Endodermal cell (in vitro differentiated cells): ENCODE data around the gene KIF21B. TPM values are rescaled to one million over a fixed set of nuclear protein-coding genes. Genes with fewer than 3 reads are reported as not detected.

Experiments used
- DNase-seq: peaks from one replicate; pipeline ENCODE4 v3.0.0-alpha.2; 2017
- H3K27ac ChIP-seq: 2 replicates; pipeline ENCODE4 v1.5.1; 2013; ENCODE audit warnings: mild to moderate bottlenecking, low read depth, low read length, moderate library complexity
- H3K27me3 ChIP-seq: 2 replicates; pipeline ENCODE4 v1.6.1; 2013; ENCODE audit warnings: mild to moderate bottlenecking, low read length, moderate library complexity; ENCODE audit not compliant: insufficient read depth, control insufficient read depth, poor library complexity, severe bottlenecking
- H3K36me3 ChIP-seq: 2 replicates; pipeline ENCODE4 v1.7.0; 2013; ENCODE audit warnings: mild to moderate bottlenecking, low read length, moderate library complexity; ENCODE audit not compliant: control insufficient read depth, insufficient read depth
- H3K4me1 ChIP-seq: one replicate; pipeline ENCODE4 v1.7.0; 2013; ENCODE audit warnings: low read length; ENCODE audit not compliant: control insufficient read depth, insufficient read depth
- H3K4me3 ChIP-seq: 2 replicates; pipeline ENCODE4 v1.5.1; 2013; ENCODE audit warnings: mild to moderate bottlenecking, low read length, moderate library complexity
- H3K9ac ChIP-seq: 2 replicates; pipeline ENCODE4 v1.6.1; 2013; ENCODE audit warnings: mild to moderate bottlenecking, low read length, moderate library complexity; ENCODE audit not compliant: poor library complexity, severe bottlenecking; ENCODE audit errors: extremely low read depth
- H3K9me3 ChIP-seq: 2 replicates; pipeline ENCODE4 v1.6.1; 2013; ENCODE audit warnings: mild to moderate bottlenecking, low read length, moderate library complexity; ENCODE audit not compliant: control insufficient read depth
- H3K27ac Mint-ChIP-seq: 2 replicates; pipeline ENCODE4 v1.8.0; 2020; ENCODE audit warnings: mixed read lengths
- H3K27me3 Mint-ChIP-seq: 2 replicates; pipeline ENCODE4 v1.8.0; 2021; ENCODE audit warnings: mild to moderate bottlenecking, mixed read lengths; ENCODE audit not compliant: insufficient read depth
- H3K36me3 Mint-ChIP-seq: 2 replicates; pipeline ENCODE4 v1.8.0; 2020; ENCODE audit warnings: low read depth, mixed read lengths
- H3K4me1 Mint-ChIP-seq: 2 replicates; pipeline ENCODE4 v1.8.0; 2020; ENCODE audit warnings: mixed read lengths
- H3K4me3 Mint-ChIP-seq: 2 replicates; pipeline ENCODE4 v1.8.0; 2020; ENCODE audit warnings: mild to moderate bottlenecking, moderate library complexity, mixed read lengths
- H3K9me3 Mint-ChIP-seq: 2 replicates; pipeline ENCODE4 v1.8.0; 2020; ENCODE audit warnings: mild to moderate bottlenecking, mixed read lengths
- WGBS, 2 experiments: methylation state at CpG; one replicate each; pipeline versions ENCODE4 v1.1.5 to v1.1.7; 2013; ENCODE audit warnings: missing lambda C conversion rate in 2 of 2, mixed read lengths in 1 of 2; ENCODE audit not compliant: insufficient coverage in 1 of 2, insufficient read length in 1 of 2; 5-methylcytosine and 5-hydroxymethylcytosine counted together
- total RNA-seq, 2 donors: library from RNA; stranded (reverse); fragmentation: NEBNext Ultra II Directional in 1 of 2; extraction: Animal tissue kit (Norgen Biotek cat#: 25700) in 1 of 2; gene quantifications; 2 replicates in 1 of 2; 3 replicates in 1 of 2; pipeline ENCODE4 v1.2.1, GENCODE V29; 2021
- TF ChIP-seq, protein P1 (sequence below): fragments of 200-600 bp; sonication (generic); conservative IDR thresholded peaks from 2 replicates; pipeline ENCODE4 v1.5.0; 2021; ENCODE audit warnings: antibody characterized with exemption, mild to moderate bottlenecking

Gene KIF21B
- total RNA-seq, 2 donors from 2014 or later: 8.8 to 14.7 TPM

DNA sequence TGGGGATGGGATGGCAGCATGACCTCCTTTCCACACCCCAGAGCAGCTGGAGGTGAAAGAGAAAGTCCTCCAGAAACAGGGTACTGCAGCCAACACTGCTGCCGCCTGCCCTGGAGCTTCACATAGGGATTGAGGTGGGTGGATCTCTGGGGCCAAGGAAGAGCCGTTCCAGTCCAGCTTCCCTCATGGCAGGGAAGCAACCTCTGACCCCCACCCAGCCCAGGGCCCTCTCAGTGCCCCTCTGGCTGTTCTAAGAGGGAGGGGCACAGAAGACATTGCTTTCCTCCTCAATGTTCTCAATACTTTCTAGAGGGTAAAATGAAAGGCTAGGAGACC lies 5.7 kb downstream of the KIF21B start:
- H3K36me3 ChIP-seq: no peaks in the 10 kb centered on the region
- Mint-ChIP-seq H3K27me3 (peaks cover 16% of the 10 kb centered on the region), H3K27ac (no peak overlapping the region), H3K36me3 (no peaks in the 10 kb centered on the region), H3K9me3 (no peaks in the 10 kb centered on the region), H3K4me3 (no peak overlapping the region), H3K4me1 (peaks cover 56% of the 10 kb centered on the region)
- peaks cover 24% of the 10 kb centered on the region for H3K27me3 ChIP-seq
- peaks cover 22% of the 10 kb centered on the region for H3K4me1 ChIP-seq
- TF ChIP-seq, protein P1, sequence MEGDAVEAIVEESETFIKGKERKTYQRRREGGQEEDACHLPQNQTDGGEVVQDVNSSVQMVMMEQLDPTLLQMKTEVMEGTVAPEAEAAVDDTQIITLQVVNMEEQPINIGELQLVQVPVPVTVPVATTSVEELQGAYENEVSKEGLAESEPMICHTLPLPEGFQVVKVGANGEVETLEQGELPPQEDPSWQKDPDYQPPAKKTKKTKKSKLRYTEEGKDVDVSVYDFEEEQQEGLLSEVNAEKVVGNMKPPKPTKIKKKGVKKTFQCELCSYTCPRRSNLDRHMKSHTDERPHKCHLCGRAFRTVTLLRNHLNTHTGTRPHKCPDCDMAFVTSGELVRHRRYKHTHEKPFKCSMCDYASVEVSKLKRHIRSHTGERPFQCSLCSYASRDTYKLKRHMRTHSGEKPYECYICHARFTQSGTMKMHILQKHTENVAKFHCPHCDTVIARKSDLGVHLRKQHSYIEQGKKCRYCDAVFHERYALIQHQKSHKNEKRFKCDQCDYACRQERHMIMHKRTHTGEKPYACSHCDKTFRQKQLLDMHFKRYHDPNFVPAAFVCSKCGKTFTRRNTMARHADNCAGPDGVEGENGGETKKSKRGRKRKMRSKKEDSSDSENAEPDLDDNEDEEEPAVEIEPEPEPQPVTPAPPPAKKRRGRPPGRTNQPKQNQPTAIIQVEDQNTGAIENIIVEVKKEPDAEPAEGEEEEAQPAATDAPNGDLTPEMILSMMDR: no peak
- WGBS, 2 experiments: 83 to 88% methylated on average over 2 of the region's 2 CpGs
- DNase-seq: no peak
- no peak overlapping the region for H3K27ac ChIP-seq
- no peak overlapping the region for H3K9ac ChIP-seq
- no peak overlapping the region for H3K4me3 ChIP-seq
- H3K9me3 ChIP-seq: no peaks in the 10 kb centered on the region

DNA sequence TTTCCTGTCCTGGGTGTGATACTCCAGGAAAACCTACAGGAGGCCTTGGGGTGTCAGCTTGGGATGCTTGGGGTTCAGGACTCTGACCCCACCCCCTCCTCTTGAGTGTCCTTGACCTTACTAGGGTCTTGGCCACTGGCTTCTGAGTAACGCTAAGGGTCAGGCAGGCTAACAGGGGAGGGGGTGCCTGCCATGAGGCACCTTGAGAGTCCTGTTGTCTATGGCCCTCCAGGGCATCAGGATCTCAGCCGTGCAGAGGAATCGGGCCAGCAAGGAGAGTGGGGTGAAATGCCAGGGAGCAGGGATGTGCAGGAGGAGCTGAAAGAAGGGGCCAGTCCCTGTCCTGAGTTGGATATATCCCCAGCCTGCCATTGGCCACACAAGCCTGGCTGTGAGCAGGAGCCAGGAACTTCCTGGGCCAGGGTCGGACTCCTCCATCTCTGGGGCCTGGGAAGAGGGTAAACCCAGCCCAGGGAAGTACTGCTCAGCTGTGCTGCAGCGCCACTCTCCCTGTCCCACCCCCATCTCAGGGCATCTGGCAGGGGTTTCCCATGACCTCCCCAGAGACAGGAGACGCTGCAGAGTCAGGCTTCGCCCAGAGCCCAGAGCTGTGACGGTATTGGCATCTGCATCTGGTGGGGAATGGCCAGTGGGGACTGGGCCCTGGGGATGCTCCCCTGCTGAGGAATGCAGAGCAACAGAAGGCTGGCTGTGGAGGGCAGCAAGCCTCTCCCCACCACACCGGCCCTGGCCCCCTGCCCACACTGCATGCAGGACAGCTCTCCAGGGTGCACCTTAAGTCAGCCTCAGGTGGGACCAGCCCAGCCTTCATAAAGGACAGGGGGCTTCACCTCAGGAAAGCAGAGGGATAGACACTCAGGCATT lies 6.3 kb downstream of the KIF21B start:
- TF ChIP-seq, protein P1: no peak
- H3K9ac ChIP-seq: no peak overlapping the region
- Mint-ChIP-seq H3K36me3 (no peaks in the 10 kb centered on the region), H3K9me3 (no peaks in the 10 kb centered on the region), H3K27me3 (peaks cover 10% of the 10 kb centered on the region), H3K27ac (peak overlapping the region; percentile 30), H3K4me1 (peaks cover 51% of the 10 kb centered on the region), H3K4me3 (no peak overlapping the region)
- peaks cover 18% of the 10 kb centered on the region for H3K27me3 ChIP-seq
- peak; percentile 58 for DNase-seq
- peaks cover 22% of the 10 kb centered on the region for H3K4me1 ChIP-seq
- no peak overlapping the region for H3K4me3 ChIP-seq
- no peaks in the 10 kb centered on the region for H3K36me3 ChIP-seq
- peak overlapping the region; percentile 62 for H3K27ac ChIP-seq
- 89 to 93% methylated on average over 3 to 9 of the region's 9 CpGs for WGBS, 2 experiments
- no peaks in the 10 kb centered on the region for H3K9me3 ChIP-seq

DNA sequence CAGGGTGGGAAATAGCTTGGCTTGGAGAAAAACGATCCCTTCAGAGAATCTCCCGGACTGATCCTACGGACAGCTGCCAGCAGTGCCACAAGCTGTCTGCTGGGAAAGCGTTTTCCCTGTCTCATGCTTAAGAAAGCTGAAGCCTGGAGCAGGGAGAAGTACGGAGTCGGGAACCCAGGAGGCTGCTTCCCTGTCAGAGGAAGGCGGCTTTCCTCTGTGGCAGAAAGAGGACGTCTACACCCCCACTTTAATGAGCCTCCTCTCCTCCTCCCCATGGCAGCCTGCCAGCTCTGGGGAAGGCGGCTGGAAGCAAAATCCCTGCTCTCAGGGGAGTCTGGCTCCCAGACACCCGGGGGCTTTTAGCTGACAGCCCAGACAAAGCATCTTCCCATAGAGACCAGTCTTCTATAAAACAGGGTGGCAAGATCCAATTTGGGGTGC lies 7.3 kb downstream of the KIF21B start:
- H3K27ac ChIP-seq: peak overlapping the region; percentile 62

More for the DNA sequence above, 7.3 kb downstream of the KIF21B start:
- H3K36me3 Mint-ChIP-seq: no peaks in the 10 kb centered on the region
- WGBS, 2 experiments: 46 to 70% methylated on average over 4 to 10 of the region's 10 CpGs
- H3K4me1 Mint-ChIP-seq: peaks cover 44% of the 10 kb centered on the region
- Histone ChIP-seq H3K9me3 (no peaks in the 10 kb centered on the region), H3K9ac (no peak overlapping the region), H3K4me1 (peaks cover 17% of the 10 kb centered on the region), H3K4me3 (no peak overlapping the region), H3K27me3 (peaks cover 12% of the 10 kb centered on the region), H3K36me3 (no peaks in the 10 kb centered on the region)
- peaks cover 4% of the 10 kb centered on the region for H3K27me3 Mint-ChIP-seq
- TF ChIP-seq, protein P1: no peak
- no peak overlapping the region for H3K4me3 Mint-ChIP-seq
- H3K9me3 Mint-ChIP-seq: no peaks in the 10 kb centered on the region
- peak; percentile 44 for DNase-seq
- H3K27ac Mint-ChIP-seq: no peak overlapping the region
